Fibroblast of skin of right quadriceps (primary cell): ENCODE data around the gene PDAP1.
A peak's percentile ranks its signal among the peaks of the same experiment; 100 is the strongest.
"Not testable (repeated sequence)": the region's sequence is repeated elsewhere in the genome, so short reads cannot be mapped to it uniquely, and the experiment has no call there.

Experiments used
- DNase-seq: peaks from one replicate; pipeline ENCODE4 v3.0.0-alpha.2; 2013

Gene PDAP1

GRCh38 chr7:99395616-99396327, 12.6 kb downstream of the PDAP1 start:
- no peak for DNase-seq

GRCh38 chr7:99394188-99394502, 14.3 kb downstream of the PDAP1 start:
- DNase-seq, result no peak

GRCh38 chr7:99393355-99394187, 14.8 kb downstream of the PDAP1 start:
- DNase-seq, result no peak

GRCh38 chr7:99392659-99393354, 15.6 kb downstream of the PDAP1 start:
- peak; percentile 18 for DNase-seq

GRCh38 chr7:99392046-99392445, 16.4 kb downstream of the PDAP1 start:
- DNase-seq, result no peak

GRCh38 chr7:99390941-99391602, 17.3 kb downstream of the PDAP1 start:
- DNase-seq, result no peak

GRCh38 chr7:99389772-99390171, 18.6 kb downstream of the PDAP1 start:
- DNase-seq, result no peak

GRCh38 chr7:99387912-99388311, 20.5 kb downstream of the PDAP1 start:
- DNase-seq, result no peak

GRCh38 chr7:99387239-99387635, 21.2 kb downstream of the PDAP1 start:
- not testable (repeated sequence) for DNase-seq

GRCh38 chr7:99386584-99387238, 21.7 kb downstream of the PDAP1 start:
- peak; percentile 40 for DNase-seq

- DNase-seq, result no peak
Measured at GRCh38 chr7:99385564-99385963, 22.8 kb downstream of the PDAP1 start.

- DNase-seq, result no peak
Measured at GRCh38 chr7:99384523-99384922, 23.9 kb downstream of the PDAP1 start.

GRCh38 chr7:99383791-99384370, 24.5 kb downstream of the PDAP1 start:
- no peak for DNase-seq

GRCh38 chr7:99383203-99383602, 25.2 kb downstream of the PDAP1 start:
- no peak for DNase-seq

- no peak for DNase-seq
Measured at GRCh38 chr7:99381664-99382075, 26.7 kb downstream of the PDAP1 start.

GRCh38 chr7:99380823-99381663, 27.4 kb downstream of the PDAP1 start:
- no peak for DNase-seq

GRCh38 chr7:99380032-99380822, 28.2 kb downstream of the PDAP1 start:
- DNase-seq, result peak; percentile 68

GRCh38 chr7:99379693-99380031, 28.7 kb downstream of the PDAP1 start:
- not testable (repeated sequence) for DNase-seq

- DNase-seq, result peak; percentile 83
Measured at GRCh38 chr7:99379043-99379577, 29.3 kb downstream of the PDAP1 start.
